Kidney (tissue), 14 donors: ENCODE measurements around the gene NPFFR1. TPM values are rescaled to one million over a fixed set of nuclear protein-coding genes. Genes with fewer than 3 reads are reported as not detected.

ENCODE experiments used
- DNase-seq, 5 donors: peaks; one replicate each; pipeline ENCODE4 v3.0.0-alpha.2; 2013 to 2020
- FAIRE-seq: peaks from 2 replicates; lab custom pipeline; 2012; peaks lifted over from hg19 to GRCh38; lab: Jason Lieb, UNC
- H3K27ac ChIP-seq, 2 donors: one replicate each; pipeline ENCODE4 v1.7.0; 2013; ENCODE audit warnings: low read depth in 2 of 2, low read length in 2 of 2, inconsistent platforms in 1 of 2
- H3K27me3 ChIP-seq: one replicate; pipeline ENCODE4 v1.7.1; 2013; ENCODE audit warnings: low read length, inconsistent platforms; ENCODE audit not compliant: control insufficient read depth, insufficient read depth
- H3K36me3 ChIP-seq, 3 donors: one replicate each; pipeline versions ENCODE4 v1.7.0 to v1.7.1; 2013; ENCODE audit warnings: low read length in 3 of 3, control low read depth in 1 of 3, inconsistent platforms in 1 of 3; ENCODE audit not compliant: insufficient read depth in 3 of 3, control insufficient read depth in 2 of 3
- H3K4me1 ChIP-seq, 3 donors: one replicate each; pipeline versions ENCODE4 v1.7.0 to v1.7.1; 2013; ENCODE audit warnings: low read length in 3 of 3, inconsistent platforms in 1 of 3, low read depth in 1 of 3; ENCODE audit not compliant: control insufficient read depth in 2 of 3, insufficient read depth in 2 of 3
- H3K4me3 ChIP-seq, 3 donors: one replicate each; pipeline versions ENCODE4 v1.7.0 to v1.8.1; 2013; ENCODE audit warnings: low read length in 3 of 3, control low read depth in 1 of 3, inconsistent platforms in 1 of 3
- H3K9ac ChIP-seq, 3 donors: one replicate each; pipeline versions ENCODE4 v1.7.0 to v1.7.1; 2013; ENCODE audit warnings: low read length in 3 of 3, control low read depth in 1 of 3, inconsistent platforms in 1 of 3
- H3K9me3 ChIP-seq, 3 donors: one replicate each; pipeline versions ENCODE4 v1.7.0 to v1.7.1; 2013; ENCODE audit warnings: low read length in 3 of 3, control low read depth in 1 of 3, inconsistent platforms in 1 of 3; ENCODE audit not compliant: control insufficient read depth in 2 of 3, insufficient read depth in 1 of 3
- CTCF ChIP-seq: IDR thresholded peaks from 3 replicates; pipeline ENCODE4 v1.5.1; 2012; ENCODE audit warnings: mild to moderate bottlenecking, moderate library complexity, borderline replicate concordance; ENCODE audit not compliant: insufficient read depth; ENCODE audit errors: extremely low read depth
- intact Hi-C: fragments of 100-400 bp; cut with DNase I; formaldehyde crosslinking; loops from one replicate; pipeline ENCODE4 v1.11.1; 2022
- polyA plus RNA-seq: library from polyadenylated mRNA; stranded (reverse); fragments of 350-450 nt; fragmentation: Illumina TruSeq; extraction: RNeasy Lipid Tissue Mini Kit (QIAGEN cat#74804); gene quantifications from one replicate; pipeline ENCODE4 v1.2.3, GENCODE V29; 2014; ENCODE audit warnings: low read depth, low replicate concordance; ENCODE audit not compliant: insufficient read depth
- total RNA-seq: library from RNA; stranded (reverse); fragmentation: NEBNext Ultra II Directional; extraction: Animal tissue kit (Norgen Biotek cat#: 25700); gene quantifications from one replicate; pipeline ENCODE4 v1.2.1, GENCODE V29; 2021
- donor health status: control.
- donor health status: control.
- donor health status: control.
- donor health status: control.
- donor health status: control.
- donor health status: DM: yes; HTN: yes; CAD: no.
- donor health status: Normal renal cell carcinoma (clear cell type).

The NPFFR1 gene
- total and polyA plus RNA-seq, 2 donors from 2014 or later = 0.09 TPM; not detected in 1

GRCh38 chr10:70256463-70256862 is 27.3 kb downstream of the NPFFR1 start:
- intact Hi-C loops = no loop called here

GRCh38 chr10:70255329-70256299 is 28.2 kb downstream of the NPFFR1 start:
- no peak for FAIRE-seq
- Histone ChIP-seq H3K9ac (no peak overlapping the region), H3K4me3 (no peak overlapping the region), H3K4me1 (peaks cover 0 to 4% (median 0%) of the 10 kb centered on the region in 3 donors), H3K36me3 (no peaks in the 10 kb centered on the region), H3K27ac (no peak overlapping the region), H3K9me3 (no peaks in the 10 kb centered on the region), H3K27me3 (peaks cover 4% of the 10 kb centered on the region)
- peak; percentile 56 to 79 (median 77) for DNase-seq
- TF ChIP-seq CTCF = no peak
- intact Hi-C loops = no loop called here

More at GRCh38 chr10:70256463-70256862, 27.3 kb downstream of the NPFFR1 start:
- no peak for TF ChIP-seq CTCF
- no peak for FAIRE-seq
- Histone ChIP-seq H3K9ac (no peak overlapping the region), H3K4me1 (peaks cover 0 to 4% (median 0%) of the 10 kb centered on the region in 3 donors), H3K9me3 (no peaks in the 10 kb centered on the region), H3K27ac (no peak overlapping the region), H3K27me3 (peaks cover 4% of the 10 kb centered on the region), H3K36me3 (no peaks in the 10 kb centered on the region), H3K4me3 (no peak overlapping the region)
- DNase-seq = no peak

- Histone ChIP-seq H3K27ac (no peak overlapping the region), H3K4me3 (no peak overlapping the region), H3K27me3 (peaks cover 4% of the 10 kb centered on the region), H3K4me1 (peaks cover 0 to 4% (median 0%) of the 10 kb centered on the region in 3 donors), H3K9me3 (no peaks in the 10 kb centered on the region), H3K36me3 (no peaks in the 10 kb centered on the region), H3K9ac (no peak overlapping the region)
- intact Hi-C loops = no loop called here
- FAIRE-seq (no peak), DNase-seq (peak in 1 of 5 donors; percentile 51)
- TF ChIP-seq CTCF = no peak
These were observed 29.0 kb downstream of the NPFFR1 start for GRCh38 chr10:70254778-70255328.
